Measurements from ENCODE around the gene EP300.
"Not testable (repeated sequence)": the region's sequence is repeated elsewhere in the genome, so short reads cannot be mapped to it uniquely, and the experiment has no call there.

EP300 gene

DNA sequence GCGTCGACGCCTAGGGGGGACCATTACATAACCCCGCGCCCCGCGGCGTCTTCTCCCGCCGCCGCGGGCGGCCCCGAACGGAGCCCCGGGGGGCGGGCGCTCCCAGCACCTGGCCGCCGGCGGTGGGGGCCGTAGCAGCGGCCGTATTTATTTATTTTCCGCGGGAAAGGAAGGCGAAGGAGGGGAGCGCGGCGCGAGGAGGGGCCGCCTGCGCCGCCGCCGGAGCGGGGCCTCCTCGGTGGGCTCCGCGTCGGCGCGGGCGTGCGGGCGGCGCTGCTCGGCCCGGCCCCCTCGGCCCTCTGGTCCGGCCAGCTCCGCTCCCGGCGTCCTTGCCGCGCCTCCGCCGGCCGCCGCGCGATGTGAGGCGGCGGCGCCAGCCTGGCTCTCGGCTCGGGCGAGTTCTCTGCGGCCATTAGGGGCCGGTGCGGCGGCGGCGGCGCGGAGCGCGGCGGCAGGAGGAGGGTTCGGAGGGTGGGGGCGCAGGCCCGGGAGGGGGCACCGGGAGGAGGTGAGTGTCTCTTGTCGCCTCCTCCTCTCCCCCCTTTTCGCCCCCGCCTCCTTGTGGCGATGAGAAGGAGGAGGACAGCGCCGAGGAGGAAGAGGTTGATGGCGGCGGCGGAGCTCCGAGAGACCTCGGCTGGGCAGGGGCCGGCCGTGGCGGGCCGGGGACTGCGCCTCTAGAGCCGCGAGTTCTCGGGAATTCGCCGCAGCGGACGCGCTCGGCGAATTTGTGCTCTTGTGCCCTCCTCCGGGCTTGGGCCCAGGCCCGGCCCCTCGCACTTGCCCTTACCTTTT lies at the start of gene EP300:
Gene EP300, plus strand, starts transcription at position 570 of the 795 bp plus-strand sequence. CDS start 413 bp downstream, outside the sequence.
- peak; percentile 40 for DNase-seq

- no peak for DNase-seq
Measured at GRCh38 chr22:41043722-41044121, 48.7 kb upstream of the EP300 start.

GRCh38 chr22:41045575-41045974 lies 46.8 kb upstream of the EP300 start:
- not testable (repeated sequence) for DNase-seq

DNA sequence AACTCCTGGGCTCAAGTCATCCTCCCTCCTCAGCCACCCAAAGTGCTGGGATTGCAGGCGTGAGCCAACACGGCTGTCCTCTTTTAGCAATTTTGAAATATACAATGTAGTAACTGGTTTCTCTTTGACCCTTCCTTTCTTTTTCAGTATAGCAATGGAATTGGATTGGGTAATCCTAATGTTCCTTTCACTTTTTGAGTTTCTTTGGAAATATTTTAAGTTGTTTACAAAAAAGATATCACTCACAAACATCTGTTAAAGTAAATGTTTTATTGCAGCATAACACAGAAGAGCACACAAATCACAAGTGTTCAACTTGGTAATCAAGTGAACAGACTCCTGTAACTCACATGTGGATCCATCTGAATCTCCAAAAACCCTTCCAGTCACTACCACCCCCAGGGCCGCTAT lies 44.6 kb upstream of the EP300 start:
- DNase-seq, result no peak

DNA sequence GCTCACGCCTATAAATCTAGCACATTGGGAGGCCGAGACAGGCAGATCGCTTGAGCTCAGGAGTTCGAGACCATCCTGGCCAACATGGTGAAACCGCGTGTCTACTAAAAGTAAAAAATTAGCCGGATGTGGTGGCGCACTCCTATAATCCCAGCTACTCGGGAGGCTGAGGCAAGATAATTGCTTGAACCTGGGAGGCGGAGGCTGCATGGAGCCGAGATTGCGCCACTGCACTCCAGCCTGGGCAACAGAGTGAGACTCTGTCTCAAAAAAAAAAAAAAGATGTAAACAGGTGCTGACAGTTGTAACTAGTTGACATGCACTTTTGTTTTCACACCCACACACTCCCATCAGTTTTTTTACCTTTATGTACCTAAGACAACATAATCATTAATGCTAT lies 44.0 kb upstream of the EP300 start:
- not testable (repeated sequence) for DNase-seq

GRCh38 chr22:41048791-41049717 lies 43.3 kb upstream of the EP300 start:
- DNase-seq, result no peak

DNA sequence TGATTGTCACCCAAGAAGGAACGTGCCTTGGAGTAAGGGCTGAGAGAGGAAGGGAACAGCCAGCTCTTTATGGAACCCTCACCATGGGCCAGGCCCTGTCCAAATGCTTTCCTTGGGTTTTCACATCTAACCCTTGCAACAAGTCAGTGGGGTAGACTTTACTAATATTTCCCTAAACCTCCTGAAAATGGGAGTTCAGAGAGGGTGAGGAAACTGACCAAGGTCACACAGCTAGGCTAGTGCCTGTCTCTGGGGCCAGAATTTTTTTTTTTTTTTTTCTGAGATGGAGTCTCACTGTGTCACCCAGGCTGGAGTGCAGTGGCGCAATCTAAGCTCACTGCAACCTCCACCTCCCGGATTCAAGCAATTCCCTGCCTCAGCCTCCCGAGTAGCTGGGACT lies 42.6 kb upstream of the EP300 start:
- DNase-seq, result not testable (repeated sequence)

DNA sequence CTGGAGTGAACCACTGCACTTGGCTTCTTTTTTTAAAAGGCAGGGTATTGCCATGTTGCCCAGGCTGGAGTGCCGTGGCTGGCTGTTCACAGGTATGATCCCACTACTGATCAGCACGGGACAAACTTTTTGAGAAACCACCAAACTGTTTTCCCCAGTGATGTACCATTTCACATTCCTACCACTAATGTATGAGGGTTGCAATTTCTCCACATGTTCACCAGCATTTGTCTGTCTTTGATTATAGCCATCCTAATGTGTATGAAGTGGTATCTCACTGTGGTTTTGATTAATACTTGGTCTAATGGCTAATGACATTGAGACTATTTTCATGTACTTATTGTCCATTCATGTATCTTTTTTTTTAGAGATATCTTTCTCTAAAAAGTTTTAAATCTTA lies 41.5 kb upstream of the EP300 start:
- DNase-seq, result no peak

- no peak for DNase-seq
Measured at GRCh38 chr22:41052661-41053490, 39.5 kb upstream of the EP300 start.

DNA sequence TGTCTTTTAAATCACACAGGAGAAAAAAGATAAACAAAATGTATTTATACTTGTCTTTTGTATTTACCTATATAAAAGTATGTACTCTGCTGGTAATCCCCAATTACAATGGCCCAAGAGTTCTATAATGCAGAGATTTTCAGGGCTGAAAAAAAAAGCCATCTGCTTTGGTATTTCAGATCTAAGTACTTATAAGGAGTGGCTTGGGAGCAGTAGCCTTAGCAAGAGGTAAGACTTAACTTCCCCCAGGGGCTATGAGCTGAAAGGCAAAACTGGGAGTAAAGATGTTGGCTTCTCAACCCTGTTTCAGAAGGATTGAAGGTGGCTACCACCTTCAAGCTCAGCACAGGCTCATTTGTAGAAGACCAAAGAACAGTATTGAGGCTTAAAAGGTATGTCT lies 35.3 kb upstream of the EP300 start:
- no peak for DNase-seq

GRCh38 chr22:41062146-41062545 lies 30.2 kb upstream of the EP300 start:
- no peak for DNase-seq

DNA sequence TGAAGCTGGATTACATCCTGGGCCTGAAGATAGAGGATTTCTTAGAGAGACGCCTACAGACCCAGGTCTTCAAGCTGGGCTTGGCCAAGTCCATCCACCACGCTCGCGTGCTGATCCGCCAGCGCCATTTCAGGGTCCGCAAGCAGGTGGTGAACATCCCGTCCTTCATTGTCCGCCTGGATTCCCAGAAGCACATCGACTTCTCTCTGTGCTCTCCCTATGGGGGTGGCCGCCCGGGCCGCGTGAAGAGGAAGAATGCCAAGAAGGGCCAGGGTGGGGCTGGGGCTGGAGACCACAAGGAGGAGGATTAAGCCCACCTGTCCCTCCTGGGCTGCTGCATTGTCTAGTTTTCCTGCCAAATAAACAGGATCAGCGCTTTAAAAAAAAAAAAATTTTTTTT lies 28.1 kb upstream of the EP300 start:
- not testable (repeated sequence) for DNase-seq

DNA sequence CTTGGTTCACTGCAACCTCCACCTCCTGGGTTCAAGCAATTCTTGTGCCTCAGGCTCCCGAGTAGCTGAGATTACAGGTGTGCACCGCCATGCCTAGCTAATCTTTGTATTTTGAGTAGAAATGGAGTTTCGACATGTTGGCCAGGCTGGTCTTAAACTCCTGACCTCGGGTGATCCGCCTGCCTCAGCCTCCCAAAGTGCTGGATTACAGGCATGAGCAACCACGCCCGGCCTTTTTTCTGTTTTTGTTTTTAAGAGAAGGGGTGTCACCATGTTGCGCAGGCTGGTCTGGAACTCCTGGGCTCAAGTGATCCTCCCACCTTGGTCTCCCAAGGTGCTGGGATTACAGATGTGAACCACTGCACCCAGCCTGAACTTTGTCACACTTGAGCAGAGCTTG lies 26.1 kb upstream of the EP300 start:
- not testable (repeated sequence) for DNase-seq

DNA sequence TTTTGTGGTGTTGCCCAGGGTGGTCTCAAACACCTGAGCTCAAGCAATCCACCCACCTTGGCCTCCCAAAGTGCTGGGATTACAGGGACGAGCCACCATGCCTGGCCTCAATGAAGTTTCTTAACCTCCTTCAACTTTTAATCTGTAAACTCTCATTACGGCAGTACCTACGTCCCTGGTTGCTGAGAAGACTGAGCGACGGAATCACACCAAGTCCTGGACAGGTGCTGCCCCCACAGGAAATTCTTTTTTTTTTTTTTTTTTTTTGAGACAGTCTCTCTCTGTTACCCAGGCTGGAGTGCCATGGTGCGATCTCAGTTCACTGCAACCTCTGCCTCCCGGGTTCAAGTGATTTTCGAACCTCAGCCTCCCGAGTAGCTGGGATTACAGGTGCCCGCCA lies 24.4 kb upstream of the EP300 start:
- DNase-seq, result not testable (repeated sequence)

GRCh38 chr22:41070665-41071331 lies 21.6 kb upstream of the EP300 start:
- DNase-seq, result no peak

DNA sequence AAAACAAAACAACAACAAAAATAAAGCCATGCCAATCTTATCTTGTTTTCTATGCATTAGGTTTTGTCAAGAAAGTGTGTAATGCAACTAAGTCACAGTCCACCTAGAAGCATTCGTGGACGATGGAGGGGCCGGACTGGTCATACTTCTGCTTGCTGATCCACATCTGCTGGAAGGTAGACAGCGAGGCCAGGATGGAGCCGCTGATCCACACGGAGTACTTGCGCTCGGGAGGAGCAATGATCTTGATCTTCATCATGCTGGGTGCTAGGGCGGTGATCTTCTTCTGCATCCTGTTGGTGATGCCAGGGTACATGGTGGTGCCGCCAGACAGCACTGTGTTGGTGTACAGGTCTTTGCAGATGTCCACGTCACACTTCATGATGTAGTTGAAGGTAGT lies 18.3 kb upstream of the EP300 start:
- DNase-seq, result no peak

DNA sequence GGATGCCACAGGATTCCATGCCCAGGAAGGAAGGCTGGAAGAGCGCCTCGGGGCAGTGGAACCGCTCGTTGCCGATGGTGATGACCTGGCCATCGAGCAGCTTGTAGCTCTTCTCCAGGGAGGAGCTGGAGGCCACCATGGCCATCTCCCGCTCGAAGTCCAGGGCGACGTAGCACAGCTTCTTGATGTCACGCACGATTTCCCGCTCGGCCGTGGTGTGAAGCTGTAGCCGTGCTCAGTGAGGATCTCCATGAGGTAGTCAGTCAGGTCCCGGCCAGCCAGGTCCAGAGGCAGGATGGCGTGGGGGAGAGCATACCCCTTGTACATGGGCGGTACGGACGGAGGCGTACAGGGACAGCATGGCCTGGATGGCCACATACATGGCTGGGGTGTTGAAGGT lies 17.9 kb upstream of the EP300 start:
- DNase-seq, result no peak

GRCh38 chr22:41074941-41075710 lies 17.3 kb upstream of the EP300 start:
- no peak for DNase-seq

DNA sequence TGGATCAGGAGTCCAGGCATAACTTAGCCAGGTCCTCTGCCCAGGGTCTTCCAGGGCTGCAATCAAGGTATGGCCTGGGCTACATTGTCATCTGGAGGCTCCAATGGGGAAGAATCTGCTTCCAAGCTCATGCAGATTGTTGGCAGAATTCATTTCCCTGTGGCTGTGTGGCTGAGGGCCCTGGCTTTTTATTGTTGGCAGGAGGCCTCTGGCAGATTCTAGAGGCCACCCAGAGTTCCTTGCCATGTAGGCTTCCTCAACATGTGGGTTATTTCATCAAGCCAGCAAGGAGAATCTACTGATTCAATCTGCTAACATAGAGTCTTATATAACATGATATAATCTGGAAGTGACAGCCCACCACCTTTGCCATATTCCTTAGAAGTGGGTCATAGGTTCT lies 16.4 kb upstream of the EP300 start:
- DNase-seq, result no peak

DNA sequence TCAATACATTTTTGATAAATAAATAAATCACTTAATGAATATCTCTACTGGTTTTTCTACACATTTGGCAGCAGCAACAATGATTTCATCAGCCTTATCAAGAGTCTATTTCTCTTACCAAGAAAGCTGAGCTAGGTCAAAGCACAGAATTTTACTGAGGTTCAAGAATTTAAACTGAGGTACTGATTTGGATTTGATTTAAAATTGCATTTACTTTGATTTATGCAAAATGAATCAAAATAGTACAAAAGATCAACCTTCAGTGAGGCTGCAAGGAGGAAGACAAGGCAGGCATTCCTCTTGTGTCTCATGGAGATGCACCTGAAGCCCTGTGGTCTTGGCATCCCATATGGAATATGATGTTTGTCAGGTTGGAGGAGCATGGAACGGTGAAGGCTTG lies 15.5 kb upstream of the EP300 start:
- DNase-seq, result no peak

- no peak for DNase-seq
Measured at GRCh38 chr22:41078931-41079330, 13.5 kb upstream of the EP300 start.

GRCh38 chr22:41085842-41086241 lies 6.5 kb upstream of the EP300 start:
- no peak for DNase-seq

Measured in NCI-H1092 treated with DMSO at 0.1 percent for 48 hours (cell line).